ENCODE results near the gene CFAP141. TPM values are rescaled to one million over a fixed set of nuclear protein-coding genes. Genes with fewer than 3 reads are reported as not detected.
A peak's percentile ranks its signal among the peaks of the same experiment; 100 is the strongest.

CFAP141 gene
- polyA plus RNA-seq, 4 donors: not detected

GRCh38 chr1:154176337-154176736 is 29.8 kb downstream of the CFAP141 start:
- DNase-seq (ENCODE audit: low read depth in 4 of 4, low spot score in 3 of 4): no peak

GRCh38 chr1:154174654-154175053 is 31.5 kb downstream of the CFAP141 start:
- no peak for DNase-seq (ENCODE audit: low read depth in 4 of 4, low spot score in 3 of 4)

- DNase-seq (ENCODE audit: low read depth in 4 of 4, low spot score in 3 of 4): no peak
Observed at GRCh38 chr1:154171880-154172279, 34.3 kb downstream of the CFAP141 start.

GRCh38 chr1:154171223-154171583 is 34.9 kb downstream of the CFAP141 start:
- no peak for DNase-seq (ENCODE audit: low read depth in 4 of 4, low spot score in 3 of 4)

GRCh38 chr1:154170547-154171222 is 35.4 kb downstream of the CFAP141 start:
- DNase-seq (ENCODE audit: low read depth in 4 of 4, low spot score in 3 of 4): no peak

- no peak for DNase-seq (ENCODE audit: low read depth in 4 of 4, low spot score in 3 of 4)
Observed at GRCh38 chr1:154167461-154167860, 38.7 kb downstream of the CFAP141 start.

GRCh38 chr1:154166207-154166606 is 39.9 kb downstream of the CFAP141 start:
- no peak for DNase-seq (ENCODE audit: low read depth in 4 of 4, low spot score in 3 of 4)

GRCh38 chr1:154159554-154159953 is 46.6 kb downstream of the CFAP141 start:
- no peak for DNase-seq (ENCODE audit: low read depth in 4 of 4, low spot score in 3 of 4)

GRCh38 chr1:154158307-154159125 is 47.6 kb downstream of the CFAP141 start:
- DNase-seq (ENCODE audit: low read depth in 4 of 4, low spot score in 3 of 4): no peak

- DNase-seq (ENCODE audit: low read depth in 4 of 4, low spot score in 3 of 4): no peak
Observed at GRCh38 chr1:154157520-154158306, 48.4 kb downstream of the CFAP141 start.

- DNase-seq (ENCODE audit: low read depth in 4 of 4, low spot score in 3 of 4): peak in 2 of 4 donors; percentile 20 to 23
Observed at GRCh38 chr1:154155251-154155650, 50.9 kb downstream of the CFAP141 start.

GRCh38 chr1:154154534-154155191 is 51.5 kb downstream of the CFAP141 start, which contains the start of gene NUP210L:
Gene NUP210L (minus strand): TSS chr1:154155073.
- peak in 1 of 4 donors; percentile 12 for DNase-seq (ENCODE audit: low read depth in 4 of 4, low spot score in 3 of 4)

GRCh38 chr1:154154053-154154452 is 52.1 kb downstream of the CFAP141 start:
- no peak for DNase-seq (ENCODE audit: low read depth in 4 of 4, low spot score in 3 of 4)

- no peak for DNase-seq (ENCODE audit: low read depth in 4 of 4, low spot score in 3 of 4)
Observed at GRCh38 chr1:154151311-154151710, 54.8 kb downstream of the CFAP141 start.

Other genes starting within 250 kb of the CFAP141 start
- gene CRTC2, start 247.7 kb downstream of the CFAP141 start, polyA plus RNA-seq (ENCODE audit: insufficient read length in 4 of 4): 10 to 100 TPM; 38.8 to 44.3 (median 41.3) TPM
- 10 to 100 TPM; 80.8 to 96.4 (median 89.8) TPM for gene SLC39A1, start 242.8 kb downstream of the CFAP141 start, polyA plus RNA-seq (ENCODE audit: insufficient read length in 4 of 4)
- 10 to 100 TPM; 31.4 to 37.0 (median 34.8) TPM for gene CREB3L4, start 238.4 kb downstream of the CFAP141 start, polyA plus RNA-seq (ENCODE audit: insufficient read length in 4 of 4)
- 100 to 1,000 TPM; 106 to 122 (median 113) TPM for gene JTB, start 228.7 kb downstream of the CFAP141 start, polyA plus RNA-seq (ENCODE audit: insufficient read length in 4 of 4)
- gene RAB13, start 220.0 kb downstream of the CFAP141 start, polyA plus RNA-seq (ENCODE audit: insufficient read length in 4 of 4): 100 to 1,000 TPM; 155 to 169 (median 160) TPM
- 1,000 to 10,000 TPM; 2,530 to 3,078 (median 2,700) TPM for gene RPS27, start 215.6 kb downstream of the CFAP141 start, polyA plus RNA-seq (ENCODE audit: insufficient read length in 4 of 4)
- gene NUP210L, start 51.3 kb downstream of the CFAP141 start, polyA plus RNA-seq (ENCODE audit: insufficient read length in 4 of 4): under 1 TPM; 0.03 to 0.09 (median 0.05) TPM
- gene TPM3, start 14.2 kb downstream of the CFAP141 start, polyA plus RNA-seq (ENCODE audit: insufficient read length in 4 of 4): 100 to 1,000 TPM; 262 to 286 (median 278) TPM
- 100 to 1,000 TPM; 168 to 180 (median 176) TPM for gene UBAP2L, start 14.6 kb upstream of the CFAP141 start, polyA plus RNA-seq (ENCODE audit: insufficient read length in 4 of 4)
- 10 to 100 TPM; 83.4 to 87.2 (median 85.3) TPM for gene HAX1, start 66.3 kb upstream of the CFAP141 start, polyA plus RNA-seq (ENCODE audit: insufficient read length in 4 of 4)
- under 1 TPM in 2 of 4 donors, not detected in 2; 0.10 to 0.37 TPM for gene AQP10, start 114.8 kb upstream of the CFAP141 start, polyA plus RNA-seq (ENCODE audit: insufficient read length in 4 of 4)
- gene ATP8B2, start 119.2 kb upstream of the CFAP141 start, polyA plus RNA-seq (ENCODE audit: insufficient read length in 4 of 4): 10 to 100 TPM; 25.9 to 28.0 (median 26.5) TPM
- 1 to 10 TPM; 6.5 to 8.1 (median 6.7) TPM for gene IL6R, start 199.0 kb upstream of the CFAP141 start, polyA plus RNA-seq (ENCODE audit: insufficient read length in 4 of 4)

All from right renal pelvis (tissue), 4 donors.